ENCODE data around the gene ADAMTSL1.

ADAMTSL1 gene

DNA sequence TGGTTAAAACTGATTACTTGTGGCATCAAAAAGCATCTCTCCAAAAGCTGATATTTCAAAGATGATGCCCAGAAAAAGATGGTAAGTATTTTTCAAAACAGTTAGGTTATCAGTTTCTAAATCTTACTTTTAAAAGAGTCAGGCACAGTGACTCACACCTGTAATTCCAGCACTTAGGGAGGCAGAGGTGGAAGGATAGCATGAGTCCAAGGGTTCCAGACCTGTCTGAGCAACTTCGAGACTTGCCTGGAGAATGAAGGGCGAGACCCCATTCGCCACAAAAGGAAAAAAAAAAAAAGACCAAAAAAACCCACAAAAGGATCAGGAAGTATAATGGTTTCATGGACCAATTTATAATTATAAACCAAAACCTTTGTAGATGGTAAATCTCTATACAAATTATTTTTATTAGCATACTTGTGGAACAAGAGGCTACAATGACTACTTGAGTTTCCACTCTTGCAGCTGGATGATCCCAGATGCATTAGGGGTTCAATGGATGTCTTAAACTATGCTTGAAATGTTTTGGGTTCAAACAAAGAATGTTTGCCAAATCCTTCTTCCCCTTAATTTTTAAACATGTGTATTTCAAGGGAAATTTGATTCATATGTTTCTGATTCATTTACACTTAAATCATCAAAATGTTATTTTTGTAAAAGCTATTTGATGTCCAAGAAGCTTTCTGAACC lies 96.1 kb downstream of the ADAMTSL1 start:
- TF ChIP-seq, protein P1, sequence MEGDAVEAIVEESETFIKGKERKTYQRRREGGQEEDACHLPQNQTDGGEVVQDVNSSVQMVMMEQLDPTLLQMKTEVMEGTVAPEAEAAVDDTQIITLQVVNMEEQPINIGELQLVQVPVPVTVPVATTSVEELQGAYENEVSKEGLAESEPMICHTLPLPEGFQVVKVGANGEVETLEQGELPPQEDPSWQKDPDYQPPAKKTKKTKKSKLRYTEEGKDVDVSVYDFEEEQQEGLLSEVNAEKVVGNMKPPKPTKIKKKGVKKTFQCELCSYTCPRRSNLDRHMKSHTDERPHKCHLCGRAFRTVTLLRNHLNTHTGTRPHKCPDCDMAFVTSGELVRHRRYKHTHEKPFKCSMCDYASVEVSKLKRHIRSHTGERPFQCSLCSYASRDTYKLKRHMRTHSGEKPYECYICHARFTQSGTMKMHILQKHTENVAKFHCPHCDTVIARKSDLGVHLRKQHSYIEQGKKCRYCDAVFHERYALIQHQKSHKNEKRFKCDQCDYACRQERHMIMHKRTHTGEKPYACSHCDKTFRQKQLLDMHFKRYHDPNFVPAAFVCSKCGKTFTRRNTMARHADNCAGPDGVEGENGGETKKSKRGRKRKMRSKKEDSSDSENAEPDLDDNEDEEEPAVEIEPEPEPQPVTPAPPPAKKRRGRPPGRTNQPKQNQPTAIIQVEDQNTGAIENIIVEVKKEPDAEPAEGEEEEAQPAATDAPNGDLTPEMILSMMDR (IDR thresholded peaks at IDR 0.05; ENCODE audit: borderline replicate concordance, extremely low read depth, low read length, poor library complexity, severe bottlenecking), result no peak
- no peak for TF ChIP-seq EZH2 (IDR thresholded peaks at IDR 0.05; ENCODE audit: borderline replicate concordance, low read depth, low read length, severe bottlenecking)
- no peaks in the 10 kb centered on the region for H3K79me2 ChIP-seq (ENCODE audit: insufficient read depth, low read length)
- H3K4me3 ChIP-seq (ENCODE audit: low read depth in 1 of 2, low read length in 2 of 2), result no peak overlapping the region
- ATAC-seq (ENCODE audit: insufficient read depth, low read depth) (no peak), DNase-seq (no peak)
- no peak overlapping the region for H3K27ac ChIP-seq (ENCODE audit: low read length)
- no peaks in the 10 kb centered on the region for H3K9me3 ChIP-seq (ENCODE audit: insufficient read depth, low read length, severe bottlenecking)
- no peak overlapping the region for H3K9ac ChIP-seq (ENCODE audit: low read depth, low read length)
- no peaks in the 10 kb centered on the region for H3K27me3 ChIP-seq (ENCODE audit: insufficient read depth, low read length, poor library complexity)
- H3K36me3 ChIP-seq (ENCODE audit: insufficient read depth, low read length), result no peaks in the 10 kb centered on the region
- no peak overlapping the region for H2AFZ ChIP-seq (ENCODE audit: low read depth, low read length)
- no peak overlapping the region for H3K4me2 ChIP-seq (ENCODE audit: insufficient read depth, low read length)
- H3K4me1 ChIP-seq (ENCODE audit: insufficient read depth, low read length), result no peaks in the 10 kb centered on the region
- no peaks in the 10 kb centered on the region for H4K20me1 ChIP-seq (ENCODE audit: insufficient read depth, low read length)

DNA sequence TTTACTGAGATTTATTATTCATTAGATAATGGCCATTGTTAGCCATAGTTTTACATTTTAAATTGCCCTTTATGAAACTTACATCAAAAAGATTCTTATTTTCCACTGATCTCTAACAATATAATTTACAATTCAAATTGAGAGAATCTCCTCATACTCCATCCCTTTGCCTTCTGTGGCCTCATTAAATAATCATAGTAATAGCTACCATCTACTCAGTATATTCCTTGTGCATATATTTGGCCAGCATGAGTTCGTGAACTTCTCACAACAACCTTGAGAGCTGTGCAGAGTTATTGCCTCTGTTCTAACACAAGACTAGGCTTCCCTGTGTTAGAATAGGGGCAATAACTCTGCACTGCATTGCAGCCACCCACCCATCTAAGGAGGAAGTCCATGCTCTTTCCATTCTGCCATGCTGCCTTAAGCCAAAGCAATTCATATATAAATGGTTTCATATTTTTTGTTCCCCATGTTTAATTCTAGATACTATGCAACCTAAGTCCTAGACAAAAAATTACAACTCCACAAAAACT lies 99.1 kb downstream of the ADAMTSL1 start:
- Histone ChIP-seq H3K36me3 (ENCODE audit: insufficient read depth, low read length) (no peaks in the 10 kb centered on the region), H3K9ac (ENCODE audit: low read depth, low read length) (no peak overlapping the region), H2AFZ (ENCODE audit: low read depth, low read length) (no peak overlapping the region), H3K4me1 (ENCODE audit: insufficient read depth, low read length) (no peaks in the 10 kb centered on the region), H3K4me3 (ENCODE audit: low read depth in 1 of 2, low read length in 2 of 2) (no peak overlapping the region), H3K27me3 (ENCODE audit: insufficient read depth, low read length, poor library complexity) (no peaks in the 10 kb centered on the region), H3K27ac (ENCODE audit: low read length) (no peak overlapping the region), H3K9me3 (ENCODE audit: insufficient read depth, low read length, severe bottlenecking) (no peaks in the 10 kb centered on the region), H4K20me1 (ENCODE audit: insufficient read depth, low read length) (no peaks in the 10 kb centered on the region), H3K4me2 (ENCODE audit: insufficient read depth, low read length) (no peak overlapping the region), H3K79me2 (ENCODE audit: insufficient read depth, low read length) (no peaks in the 10 kb centered on the region)
- DNase-seq (no peak), ATAC-seq (ENCODE audit: insufficient read depth, low read depth) (no peak)
- TF ChIP-seq, protein P1 (IDR thresholded peaks at IDR 0.05; ENCODE audit: borderline replicate concordance, extremely low read depth, low read length, poor library complexity, severe bottlenecking), result no peak
- no peak for TF ChIP-seq EZH2 (IDR thresholded peaks at IDR 0.05; ENCODE audit: borderline replicate concordance, low read depth, low read length, severe bottlenecking)

DNA sequence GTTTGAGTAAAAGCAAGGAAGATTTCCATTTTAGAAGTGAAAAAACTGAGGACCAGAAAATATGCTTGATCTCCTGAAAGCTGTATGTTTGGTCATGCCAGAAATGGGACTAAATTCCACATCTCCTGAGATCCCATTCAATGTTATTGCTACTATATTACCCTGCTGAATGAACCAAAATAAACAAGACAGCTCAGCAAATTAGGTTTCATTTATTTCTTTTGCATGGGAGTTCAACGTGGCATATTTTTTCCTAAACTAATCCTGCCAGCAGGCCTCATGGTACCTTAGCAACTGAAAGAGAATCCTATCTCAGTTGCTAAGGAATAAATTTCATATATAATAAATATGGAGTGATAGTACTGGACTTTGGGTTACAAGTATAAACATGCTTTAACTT lies 101.7 kb downstream of the ADAMTSL1 start:
- Histone ChIP-seq H3K36me3 (ENCODE audit: insufficient read depth, low read length) (no peaks in the 10 kb centered on the region), H3K4me1 (ENCODE audit: insufficient read depth, low read length) (no peaks in the 10 kb centered on the region), H3K27ac (ENCODE audit: low read length) (no peak overlapping the region), H2AFZ (ENCODE audit: low read depth, low read length) (no peak overlapping the region), H3K4me3 (ENCODE audit: low read depth in 1 of 2, low read length in 2 of 2) (no peak overlapping the region), H3K9me3 (ENCODE audit: insufficient read depth, low read length, severe bottlenecking) (no peaks in the 10 kb centered on the region), H3K79me2 (ENCODE audit: insufficient read depth, low read length) (no peaks in the 10 kb centered on the region), H4K20me1 (ENCODE audit: insufficient read depth, low read length) (no peaks in the 10 kb centered on the region), H3K9ac (ENCODE audit: low read depth, low read length) (no peak overlapping the region), H3K4me2 (ENCODE audit: insufficient read depth, low read length) (no peak overlapping the region), H3K27me3 (ENCODE audit: insufficient read depth, low read length, poor library complexity) (no peaks in the 10 kb centered on the region)
- no peak for DNase-seq
- no peak for ATAC-seq (ENCODE audit: insufficient read depth, low read depth)
- TF ChIP-seq, protein P1 (IDR thresholded peaks at IDR 0.05; ENCODE audit: borderline replicate concordance, extremely low read depth, low read length, poor library complexity, severe bottlenecking), result no peak
- TF ChIP-seq EZH2 (IDR thresholded peaks at IDR 0.05; ENCODE audit: borderline replicate concordance, low read depth, low read length, severe bottlenecking), result no peak

Data from DND-41 (cell line).